Adipose tissue (tissue), 3 donors: ENCODE data around the gene ZNF138. TPM values are rescaled to one million over a fixed set of nuclear protein-coding genes. Genes with fewer than 3 reads are reported as not detected.
"Not testable (repeated sequence)": the region's sequence is repeated elsewhere in the genome, so short reads cannot be mapped to it uniquely, and the experiment has no call there.

Source experiments
- H3K27ac ChIP-seq: one replicate; pipeline ENCODE4 v1.5.1; 2013; ENCODE audit warnings: low read depth, low read length
- WGBS, 3 donors: extraction: QIAGEN DNeasy Blood & Tissue Kit; methylation state at CpG; one replicate each; pipeline ENCODE4 v1.1.7; 2013; 5-methylcytosine and 5-hydroxymethylcytosine counted together
- polyA plus RNA-seq, 3 donors: library from polyadenylated mRNA; stranded (reverse); fragments of 200-250 nt; gene quantifications; one replicate each; pipeline ENCODE4 v1.2.3, GENCODE V29; 2013
- donor health status: healthy with polysubstance abuse.
- donor health status: Bipolar disorder and iron deficiency.
- donor health status: healthy.

Gene ZNF138
- polyA plus RNA-seq, result 1 to 10 TPM; 2.2 to 2.7 (median 2.7) TPM

DNA sequence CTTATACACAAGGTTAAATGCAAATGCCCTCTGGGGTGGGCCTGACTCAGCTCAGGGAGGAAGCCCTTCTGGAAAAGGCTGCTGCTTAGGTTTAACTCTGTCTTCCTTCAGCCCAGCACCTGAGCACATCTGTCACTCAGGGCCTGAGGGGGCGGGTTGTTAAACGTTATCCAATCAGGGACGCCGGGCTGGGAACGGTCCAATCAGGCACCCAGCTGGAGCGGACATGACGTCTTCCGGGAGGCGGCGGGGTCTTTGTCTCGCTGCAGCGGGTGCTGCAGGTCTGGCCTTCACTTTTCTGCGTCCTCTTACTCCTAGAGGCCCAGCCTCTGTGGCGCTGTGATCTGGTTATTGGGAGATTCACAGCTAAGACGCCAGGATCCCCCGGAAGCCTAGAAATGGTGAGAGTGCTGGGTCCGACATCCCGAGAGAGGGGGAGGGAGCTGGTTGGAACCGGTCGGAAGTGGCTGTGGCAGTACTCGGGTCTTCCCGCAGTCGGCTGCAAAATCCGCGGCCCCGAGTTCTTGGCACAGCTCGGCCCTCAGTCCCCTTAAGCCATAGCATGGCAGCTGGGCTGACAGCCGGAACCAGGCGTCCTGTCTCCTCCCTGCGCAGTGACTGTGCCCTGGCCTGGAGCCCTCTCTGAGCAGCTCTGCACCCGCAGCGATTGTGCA lies at the start of gene ZNF138:
Gene ZNF138, plus strand, starts transcription at position 258 of the 674 bp plus-strand sequence. Its CDS starts 141 bp downstream, at position 399.
- no peak within 1 kb of the TSS for H3K27ac ChIP-seq
- WGBS, 3 donors, result 0% methylated on average over 32 of the region's 32 CpGs

DNA sequence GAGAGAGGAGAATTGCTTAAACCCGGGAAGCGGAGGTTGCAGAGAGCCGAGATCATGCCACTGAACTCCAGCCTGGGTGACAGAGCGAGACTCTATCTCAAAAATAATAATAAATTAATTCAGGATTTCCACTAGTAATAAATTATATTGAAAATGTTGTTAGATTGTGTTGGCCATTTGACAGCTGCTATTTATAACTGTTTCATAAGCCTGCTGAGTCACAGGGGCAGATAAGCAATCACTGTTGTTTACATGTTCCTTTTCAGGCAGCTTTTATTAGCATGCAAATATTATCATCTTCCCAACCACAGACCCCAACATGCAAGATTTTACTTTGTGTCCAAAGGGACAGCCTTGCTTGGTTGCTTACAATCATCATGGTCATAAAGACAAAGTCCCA lies 49.5 kb upstream of the ZNF138 start:
- 86 to 89% (median 88%) methylated on average over 4 of the region's 4 CpGs for WGBS, 3 donors
- H3K27ac ChIP-seq, result no peak overlapping the region

GRCh38 chr7:64747802-64748201 lies 46.4 kb upstream of the ZNF138 start:
- no peak overlapping the region for H3K27ac ChIP-seq

GRCh38 chr7:64753032-64753431 lies 41.2 kb upstream of the ZNF138 start:
- H3K27ac ChIP-seq, result no peak overlapping the region
- WGBS, 3 donors, result 76 to 78% (median 78%) methylated on average over 2 of the region's 2 CpGs

GRCh38 chr7:64755865-64756264 lies 38.4 kb upstream of the ZNF138 start:
- 79 to 87% (median 85%) methylated on average over 3 of the region's 3 CpGs for WGBS, 3 donors
- no peak overlapping the region for H3K27ac ChIP-seq

- WGBS, 3 donors, result 62 to 79% (median 78%) methylated on average over 3 of the region's 3 CpGs
- H3K27ac ChIP-seq, result no peak overlapping the region
These were observed 36.1 kb upstream of the ZNF138 start for GRCh38 chr7:64758151-64758550.

- H3K27ac ChIP-seq, result no peak overlapping the region
These were observed 25.4 kb upstream of the ZNF138 start for GRCh38 chr7:64768824-64769223.

GRCh38 chr7:64774204-64774842 lies 19.9 kb upstream of the ZNF138 start:
- H3K27ac ChIP-seq, result no peak overlapping the region
- WGBS, 3 donors, result 88 to 98% (median 97%) methylated on average over 2 of the region's 2 CpGs

DNA sequence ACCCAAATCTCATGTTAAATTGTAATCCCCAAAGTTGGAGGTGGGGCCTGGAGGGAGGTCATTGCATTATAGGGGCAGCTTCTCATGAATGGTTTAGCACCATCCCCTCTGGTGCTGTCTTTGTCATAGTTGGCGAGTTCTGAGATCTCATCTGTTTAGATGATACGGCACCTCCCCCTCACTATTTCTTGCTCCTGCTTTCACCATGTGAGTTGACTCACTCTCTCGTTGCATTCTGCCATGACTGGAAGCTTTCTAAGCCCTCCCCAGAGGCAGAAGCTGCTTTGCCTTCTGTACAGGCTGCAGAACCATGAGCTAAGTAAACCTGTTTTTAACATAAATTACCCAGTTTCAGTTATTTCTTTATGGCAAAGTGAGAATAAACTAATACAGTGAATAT lies 18.9 kb upstream of the ZNF138 start:
- 72 to 79% (median 72%) methylated on average over 3 of the region's 3 CpGs for WGBS, 3 donors

DNA sequence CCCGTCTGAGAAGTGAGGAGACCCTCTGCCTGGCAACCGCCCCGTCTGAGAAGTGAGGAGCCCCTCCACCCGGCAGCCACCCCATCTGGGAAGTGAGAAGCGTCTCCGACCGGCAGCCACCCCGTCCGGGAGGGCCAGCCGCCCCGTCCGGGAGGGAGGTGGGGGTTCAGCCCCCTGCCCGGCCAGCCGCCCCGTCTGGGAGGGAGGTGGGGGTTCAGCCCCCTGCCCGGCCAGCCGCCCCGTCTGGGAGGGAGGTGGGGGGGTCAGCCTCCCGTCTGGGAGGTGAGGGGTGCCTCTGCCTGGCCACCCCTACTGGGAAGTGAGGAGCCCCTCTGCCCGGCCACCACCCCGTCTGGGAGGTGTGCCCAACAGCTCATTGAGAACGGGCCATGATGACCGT lies 9.4 kb upstream of the ZNF138 start:
- H3K27ac ChIP-seq, result not testable (repeated sequence)
- WGBS, 3 donors, result 83 to 97% (median 90%) methylated on average over 13 to 22 of the region's 23 CpGs

More for the DNA sequence above, 18.9 kb upstream of the ZNF138 start:
- H3K27ac ChIP-seq, result no peak overlapping the region

DNA sequence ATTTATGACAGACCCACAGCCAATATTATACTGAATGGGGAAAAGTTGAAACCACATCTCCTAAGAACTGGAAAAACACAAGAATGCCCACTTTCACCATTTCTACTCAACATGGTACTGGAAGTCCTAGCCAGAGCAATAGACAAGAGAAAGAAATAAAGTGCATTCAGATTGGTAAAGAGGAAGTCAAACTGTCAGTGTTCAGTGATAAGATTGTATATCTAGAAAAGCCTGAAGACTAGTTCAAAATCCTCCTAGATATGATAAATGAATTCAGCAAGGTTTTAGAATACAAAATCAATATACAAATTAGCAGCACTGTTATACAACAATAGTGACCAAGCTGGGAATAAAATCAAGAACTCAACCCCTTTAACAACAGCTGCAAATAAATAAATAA lies 6.9 kb upstream of the ZNF138 start:
- H3K27ac ChIP-seq, result no peak overlapping the region

DNA sequence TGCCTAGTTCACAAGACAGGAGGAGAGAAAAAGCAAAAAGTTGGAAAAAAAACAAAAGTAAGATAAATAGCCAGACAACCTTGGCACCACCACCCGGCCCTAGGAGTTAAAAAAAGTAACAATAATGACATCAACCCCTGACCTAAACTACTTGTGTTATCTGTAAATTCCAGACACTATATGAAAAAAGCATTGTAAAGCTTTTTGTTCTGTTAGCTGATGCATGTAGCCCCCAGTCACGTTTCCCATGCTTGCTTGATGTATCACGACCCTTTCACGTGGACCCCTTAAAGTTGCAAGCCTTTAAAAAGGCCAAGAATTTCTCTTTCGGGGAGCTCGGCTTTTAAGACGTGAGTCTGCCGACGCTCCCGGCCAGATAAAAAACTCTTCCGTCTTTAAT lies 5.0 kb upstream of the ZNF138 start:
- WGBS, 3 donors, result 51 to 59% (median 54%) methylated on average over 11 of the region's 11 CpGs

GRCh38 chr7:64793106-64793755 lies 997 bp upstream of the ZNF138 start:
- 93 to 98% (median 93%) methylated on average over 4 of the region's 4 CpGs for WGBS, 3 donors
- no peak overlapping the region for H3K27ac ChIP-seq

More for the DNA sequence above, 5.0 kb upstream of the ZNF138 start:
- not testable (repeated sequence) for H3K27ac ChIP-seq

- 8 to 20% (median 9%) methylated on average over 1 of the region's 1 CpG for WGBS, 3 donors
These were observed 948 bp downstream of the ZNF138 start for GRCh38 chr7:64795176-64795575.

GRCh38 chr7:64799169-64799568 lies 4.9 kb downstream of the ZNF138 start:
- not testable (repeated sequence) for H3K27ac ChIP-seq
- WGBS, 3 donors, result 97% methylated on average over 8 of the region's 8 CpGs

More at GRCh38 chr7:64795176-64795575, 948 bp downstream of the ZNF138 start:
- H3K27ac ChIP-seq, result no peak overlapping the region

- no peak overlapping the region for H3K27ac ChIP-seq
- 65 to 80% (median 76%) methylated on average over 2 of the region's 2 CpGs for WGBS, 3 donors
These were observed 8.5 kb downstream of the ZNF138 start for GRCh38 chr7:64802699-64803098.

DNA sequence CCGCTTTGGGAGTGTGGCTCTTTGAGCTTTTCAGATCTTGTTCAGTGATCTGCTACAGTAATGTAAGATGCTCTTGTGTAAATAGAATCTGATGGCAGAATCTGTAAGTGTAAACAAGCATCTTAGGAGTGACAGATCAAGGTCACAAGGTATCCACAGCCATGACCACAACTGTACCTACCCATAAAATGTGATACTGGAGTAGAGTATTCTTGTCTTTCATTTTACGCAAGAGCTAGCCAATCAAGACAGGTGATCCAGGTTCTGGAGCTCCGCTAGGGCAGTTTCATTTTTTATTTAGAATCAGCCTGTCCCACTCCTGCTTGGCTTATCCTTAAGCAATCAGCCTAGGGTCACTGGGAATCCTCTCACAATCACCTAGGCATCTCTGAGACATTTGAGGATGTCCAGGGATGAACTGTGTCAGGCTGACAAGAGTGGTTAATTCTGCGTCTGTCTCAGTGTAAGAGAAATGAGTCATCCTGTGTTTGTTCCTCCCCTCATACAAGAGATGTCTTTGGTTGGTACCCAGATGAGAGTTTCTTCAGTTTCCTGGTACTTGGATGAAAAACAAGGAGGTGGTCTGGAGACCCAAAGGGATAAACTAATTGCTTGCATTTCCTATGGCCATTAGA lies 13.6 kb downstream of the ZNF138 start:
- 96 to 100% (median 97%) methylated on average over 4 of the region's 4 CpGs for WGBS, 3 donors
- H3K27ac ChIP-seq, result no peak overlapping the region

- no peak overlapping the region for H3K27ac ChIP-seq
These were observed 17.5 kb downstream of the ZNF138 start for GRCh38 chr7:64811767-64812166.

- 79 to 94% (median 81%) methylated on average over 1 of the region's 1 CpG for WGBS, 3 donors
- H3K27ac ChIP-seq, result no peak overlapping the region
These were observed 36.7 kb downstream of the ZNF138 start for GRCh38 chr7:64830926-64831325.
